GM12892 (cell line): ENCODE results near the gene SPOCK1.

Source experiments
- POLR2A ChIP-seq: IDR thresholded peaks from 2 replicates; pipeline ENCODE4 v1.6.1; 2011; ENCODE audit warnings: low read depth, low read length, control low read depth
- POLR2AphosphoS5 ChIP-seq: IDR thresholded peaks from 2 replicates; pipeline ENCODE4 v1.6.1; 2011; ENCODE audit warnings: low read depth, low read length, control low read depth

DNA sequence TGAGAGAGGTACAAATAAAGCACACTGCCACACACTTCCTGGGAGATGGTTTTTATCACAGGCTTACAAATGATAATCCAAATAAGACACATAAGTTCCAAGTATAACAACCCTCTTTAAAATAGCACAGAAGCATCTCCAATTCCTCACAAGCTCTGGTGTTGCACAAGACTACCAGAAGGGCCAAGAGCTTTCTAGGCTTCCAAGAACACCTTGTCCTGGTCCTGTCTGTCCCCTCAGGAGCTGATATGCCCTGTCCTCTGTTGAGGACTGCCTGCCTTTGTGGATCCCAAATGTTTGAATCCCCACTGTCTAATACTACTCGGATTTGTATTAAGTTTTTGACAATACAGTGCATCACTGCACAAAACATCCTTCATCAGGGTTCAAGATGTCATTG lies 110.1 kb downstream of the SPOCK1 start:
- no peak for TF ChIP-seq POLR2AphosphoS5
- TF ChIP-seq POLR2A, result no peak
